GM18861 (cell line): ENCODE measurements around the gene OASL.

Source experiments
- ATAC-seq: cut with Tn5 transposase; IDR thresholded peaks from one replicate; pipeline ENCODE4 v1.9.1; 2021; ENCODE audit not compliant: unreplicated experiment

Gene OASL

GRCh38 chr12:120970310-120970709 is 68.7 kb downstream of the OASL start:
- no peak for ATAC-seq
